Stimulated activated CD4-positive, alpha-beta T cell treated with anti-CD3 and anti-CD28 coated beads, Interleukin-4, amount 100 ng/mL, for 48 hours (primary cell): Measurements from ENCODE around the gene SLC37A1.

Source experiments
- DNase-seq, 2 donors: peaks; one replicate each; pipeline ENCODE4 v3.0.0-alpha.2; 2020; ENCODE audit warnings: low read depth in 2 of 2

The SLC37A1 gene

DNA sequence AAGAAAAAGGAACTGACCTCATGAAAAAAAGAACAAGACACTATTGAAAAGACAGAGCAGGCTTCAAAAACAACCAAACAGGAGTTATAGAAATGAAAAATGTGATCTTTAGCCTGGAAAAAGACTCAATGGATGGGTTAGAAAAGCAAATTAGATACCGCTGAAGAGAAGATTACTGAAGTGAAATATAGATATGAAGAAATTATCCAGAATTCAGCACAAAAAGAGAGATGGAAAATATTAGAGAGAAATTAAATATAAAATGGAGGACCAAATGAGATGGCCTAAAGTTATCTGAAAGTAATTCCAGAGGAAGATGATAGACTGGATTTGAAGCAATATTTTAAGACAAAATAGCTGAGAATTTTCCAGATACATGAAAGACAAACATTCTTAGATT is 63.0 kb downstream of the SLC37A1 start:
- no peak for DNase-seq

DNA sequence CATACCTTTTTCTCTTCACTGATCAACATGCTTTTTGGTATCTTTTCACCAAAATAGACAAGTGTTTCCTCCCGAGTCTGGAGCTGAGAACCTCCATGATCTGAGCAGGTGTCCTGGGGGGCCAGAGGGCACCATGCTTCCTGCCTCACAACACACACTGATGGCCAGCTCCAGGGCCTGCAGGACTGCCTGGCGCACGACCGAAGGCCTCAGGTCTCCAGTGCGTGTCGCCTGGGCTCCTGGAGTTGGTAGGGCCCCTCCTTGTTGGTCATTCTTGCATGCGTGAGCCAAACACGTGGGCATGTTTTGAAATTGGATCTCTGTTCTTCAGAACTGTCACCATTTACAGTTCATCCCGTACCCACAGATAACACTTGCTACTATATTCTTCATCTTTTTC is 64.4 kb downstream of the SLC37A1 start:
- no peak for DNase-seq

DNA sequence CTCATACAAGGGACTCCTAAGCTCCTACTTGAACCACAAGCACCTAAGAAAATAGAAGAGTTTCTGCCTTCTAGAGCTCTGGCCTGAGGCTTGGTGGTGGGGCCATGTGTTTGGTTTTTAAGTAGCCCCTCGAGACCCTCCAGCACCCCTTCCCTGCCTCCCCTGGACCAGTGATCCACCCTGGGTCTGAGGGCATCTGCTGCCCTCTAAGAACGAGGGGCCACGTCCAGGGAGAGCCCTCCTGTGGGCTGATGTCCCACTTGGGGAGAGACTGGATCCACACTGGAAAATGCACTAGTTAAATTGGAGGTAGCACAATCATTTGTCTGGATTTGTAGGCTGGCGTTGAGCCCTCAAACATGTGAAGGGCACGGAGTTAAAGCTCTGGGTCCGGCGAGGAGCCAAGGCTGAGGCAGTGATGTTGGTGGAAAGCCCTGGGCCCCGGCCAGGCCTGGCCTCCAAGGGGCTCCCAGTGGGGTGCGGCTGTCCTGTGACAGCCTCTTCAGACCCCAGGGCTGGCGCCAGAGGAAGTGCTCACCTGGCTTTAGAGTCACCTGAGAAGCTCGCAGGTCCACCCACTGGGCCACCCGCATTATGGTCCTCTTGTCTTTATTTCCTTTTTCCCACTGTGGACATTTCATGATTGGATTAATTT is 65.2 kb downstream of the SLC37A1 start:
- DNase-seq: no peak

DNA sequence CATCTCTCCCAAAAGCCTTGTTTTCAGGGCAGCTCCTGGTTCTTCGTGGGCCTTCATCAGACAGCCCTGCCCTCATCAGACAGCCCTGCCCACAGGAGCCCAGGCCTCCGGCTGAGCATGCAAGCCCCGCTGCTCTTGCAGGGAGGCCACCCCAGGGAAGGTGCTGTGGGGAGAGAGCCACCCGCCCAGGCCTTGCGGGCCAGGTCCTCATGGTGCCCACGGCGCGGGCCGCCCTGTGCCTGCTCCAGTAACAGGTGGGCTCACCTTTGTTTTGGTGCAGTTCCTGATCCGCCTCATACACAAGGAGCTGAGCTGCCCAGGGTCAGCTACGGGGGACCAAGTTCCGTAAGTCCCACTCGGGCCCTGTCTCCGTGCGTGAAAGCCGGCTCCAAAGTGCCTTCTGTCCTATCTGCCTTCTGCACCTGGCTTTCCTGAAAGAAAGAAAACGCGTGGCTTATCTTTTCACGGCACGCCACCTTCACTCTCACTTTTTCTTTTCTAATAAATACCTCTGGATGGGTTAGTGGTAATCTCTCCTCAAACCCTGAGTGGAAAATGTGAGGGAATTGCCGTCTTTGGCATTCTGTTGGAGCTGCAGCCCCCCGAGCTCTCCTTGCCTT is 65.9 kb downstream of the SLC37A1 start:
- DNase-seq: no peak

DNA sequence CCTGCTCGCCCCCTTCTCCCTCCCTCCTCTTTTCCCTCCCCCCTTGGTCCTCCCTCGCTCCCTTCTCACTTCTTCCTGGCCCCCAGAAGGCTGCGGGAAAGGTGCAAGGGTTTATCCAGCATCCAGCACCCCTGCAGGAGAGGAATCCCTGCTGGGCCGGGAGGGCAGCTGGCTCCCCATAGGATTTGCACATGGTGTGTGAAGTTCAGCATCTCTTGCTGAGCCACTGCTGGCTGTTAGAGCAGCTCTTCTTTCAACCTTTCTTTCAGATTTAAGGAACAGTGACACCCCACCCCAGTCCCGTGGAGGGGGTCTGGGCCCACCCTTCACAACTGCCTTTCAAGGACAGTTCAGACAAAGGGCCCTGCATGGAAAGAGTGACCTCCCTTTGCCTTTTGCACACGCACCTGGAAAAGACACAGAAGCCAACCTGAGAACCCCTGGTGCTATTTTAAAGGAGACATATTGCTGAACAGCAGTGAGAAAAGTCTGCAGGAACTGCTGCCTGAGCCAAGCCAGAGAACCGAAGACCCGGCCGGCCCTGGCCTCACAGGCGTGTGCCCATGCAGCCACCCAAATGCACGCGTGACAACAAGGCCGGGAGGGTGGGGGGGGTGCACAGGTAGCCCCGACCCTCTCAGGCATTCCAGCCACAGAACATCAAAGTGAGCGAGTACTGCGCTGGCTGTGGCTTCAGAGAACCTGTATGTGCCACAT is 66.6 kb downstream of the SLC37A1 start:
- DNase-seq: no peak

DNA sequence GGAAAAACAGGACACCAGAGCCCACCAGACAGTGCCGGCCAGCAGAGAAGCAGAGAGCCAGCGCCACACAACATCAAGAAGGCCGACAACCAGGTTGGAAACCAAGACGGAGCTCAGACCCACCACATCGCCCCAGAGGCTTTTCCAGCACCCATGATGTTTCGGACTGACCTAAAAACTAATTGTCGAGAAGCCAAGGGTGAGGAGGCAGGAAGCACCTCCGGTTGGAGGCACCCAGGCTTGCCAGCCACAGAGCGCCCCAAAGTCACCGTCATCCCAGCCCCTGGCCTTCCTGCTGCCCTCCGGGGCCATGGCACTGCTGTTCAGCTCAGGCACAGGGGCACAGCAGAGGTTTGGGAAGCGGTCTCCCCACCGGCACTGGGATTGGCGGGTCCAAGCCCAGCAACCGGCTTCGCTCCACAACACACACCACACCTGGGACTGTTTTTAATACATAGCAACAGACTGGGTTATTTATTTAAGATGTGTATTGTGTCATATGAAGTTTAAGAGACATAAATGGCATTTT is 67.2 kb downstream of the SLC37A1 start:
- DNase-seq: no peak

DNA sequence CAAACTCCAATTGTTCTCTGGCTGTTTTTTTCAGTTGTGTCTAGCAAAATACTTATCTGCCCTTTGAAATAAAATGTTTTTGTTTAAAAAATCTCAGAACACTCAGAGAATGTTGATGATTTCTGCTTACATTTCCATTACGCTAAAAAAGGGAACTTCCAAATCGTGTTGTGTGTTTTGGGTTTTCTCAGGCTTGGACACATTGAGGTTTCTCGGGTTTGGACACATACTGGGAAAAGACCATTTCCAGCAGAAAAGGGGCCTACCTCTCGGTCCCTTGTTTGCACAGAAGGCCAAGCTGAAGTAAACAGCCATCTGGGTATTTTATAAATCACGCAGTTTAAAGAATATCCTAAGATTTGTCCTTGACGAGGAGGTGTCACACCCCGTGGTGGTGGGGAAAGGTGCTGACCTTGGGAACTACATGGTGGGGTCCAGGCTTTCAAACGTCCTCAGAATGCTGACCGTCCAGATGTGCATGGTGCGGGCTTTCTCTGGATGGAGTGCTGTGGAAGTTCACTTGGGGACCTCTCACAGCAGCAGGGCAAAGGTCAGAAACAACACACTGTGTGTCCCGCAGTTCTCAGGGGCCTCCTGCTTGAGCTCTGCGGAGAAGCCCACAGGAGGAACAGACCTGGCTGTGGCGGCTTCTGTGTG is 67.8 kb downstream of the SLC37A1 start:
- DNase-seq: no peak

DNA sequence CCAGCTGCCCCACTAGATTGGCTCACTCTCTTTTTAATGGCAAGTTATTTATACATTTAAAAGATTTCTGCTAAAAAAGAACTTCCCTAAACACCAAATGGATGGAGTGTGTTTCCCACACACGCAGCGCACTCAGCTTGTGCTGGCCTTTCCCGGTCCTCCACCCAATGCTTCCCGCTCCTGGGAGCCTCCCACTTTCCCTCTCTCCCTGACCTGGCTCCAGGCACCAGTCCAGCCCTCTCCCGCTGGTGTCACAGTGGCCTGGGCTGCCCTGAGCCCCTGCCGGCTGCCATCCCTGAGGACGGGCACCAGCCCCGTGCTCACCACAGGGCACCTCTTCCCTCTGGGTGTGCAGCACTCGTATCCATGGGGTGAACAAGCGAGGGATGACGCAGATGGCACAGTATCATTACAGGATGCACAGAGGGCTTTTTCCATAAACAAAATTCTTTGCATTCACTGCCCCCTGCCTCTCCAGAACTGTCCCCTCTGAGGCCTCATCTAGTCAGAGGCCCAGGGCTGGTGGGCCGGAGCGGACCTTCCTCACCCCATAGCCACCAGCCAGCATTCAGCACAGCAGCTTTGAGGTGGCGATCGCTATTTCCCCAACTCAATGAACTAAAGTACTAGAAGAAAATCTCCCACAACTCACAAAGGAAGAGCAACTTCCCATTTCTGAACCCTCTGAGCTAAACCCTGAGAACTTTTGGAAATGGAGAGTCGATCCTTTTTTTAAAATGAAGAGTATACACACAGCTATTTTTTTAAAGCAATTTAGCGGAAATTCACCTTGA is 68.5 kb downstream of the SLC37A1 start:
- DNase-seq: no peak

DNA sequence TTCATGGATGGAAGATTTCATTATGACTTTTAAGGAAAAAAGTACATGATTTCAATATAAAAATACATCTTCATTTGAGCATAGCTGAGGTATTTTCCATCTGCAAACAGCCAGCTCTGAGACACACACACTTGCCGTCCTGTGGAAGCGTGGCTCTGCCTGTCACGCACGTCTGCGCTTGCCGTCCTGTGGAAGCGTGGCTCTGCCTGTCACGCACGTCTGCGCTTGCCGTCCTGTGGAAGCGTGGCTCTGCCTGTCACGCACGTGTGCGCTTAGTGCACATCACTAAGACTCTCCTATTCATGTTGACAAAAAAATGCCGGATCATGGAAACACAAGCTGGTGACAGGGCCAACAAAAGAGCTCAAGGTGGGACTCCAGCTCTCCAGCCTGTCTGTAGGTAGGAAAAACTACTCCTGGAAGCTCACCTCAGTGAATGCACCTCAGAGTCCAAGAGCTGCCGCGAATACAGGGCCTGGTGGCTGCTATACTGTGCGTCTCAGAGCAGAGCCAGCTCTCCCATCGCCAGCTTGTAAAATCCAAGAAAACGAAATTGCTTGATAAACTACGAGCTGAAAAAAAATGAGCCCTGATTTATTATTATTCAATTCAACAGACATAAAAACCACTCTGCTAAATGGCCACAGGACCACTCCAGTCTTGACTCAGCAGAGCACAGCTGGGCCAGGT is 69.3 kb downstream of the SLC37A1 start:
- no peak for DNase-seq

DNA sequence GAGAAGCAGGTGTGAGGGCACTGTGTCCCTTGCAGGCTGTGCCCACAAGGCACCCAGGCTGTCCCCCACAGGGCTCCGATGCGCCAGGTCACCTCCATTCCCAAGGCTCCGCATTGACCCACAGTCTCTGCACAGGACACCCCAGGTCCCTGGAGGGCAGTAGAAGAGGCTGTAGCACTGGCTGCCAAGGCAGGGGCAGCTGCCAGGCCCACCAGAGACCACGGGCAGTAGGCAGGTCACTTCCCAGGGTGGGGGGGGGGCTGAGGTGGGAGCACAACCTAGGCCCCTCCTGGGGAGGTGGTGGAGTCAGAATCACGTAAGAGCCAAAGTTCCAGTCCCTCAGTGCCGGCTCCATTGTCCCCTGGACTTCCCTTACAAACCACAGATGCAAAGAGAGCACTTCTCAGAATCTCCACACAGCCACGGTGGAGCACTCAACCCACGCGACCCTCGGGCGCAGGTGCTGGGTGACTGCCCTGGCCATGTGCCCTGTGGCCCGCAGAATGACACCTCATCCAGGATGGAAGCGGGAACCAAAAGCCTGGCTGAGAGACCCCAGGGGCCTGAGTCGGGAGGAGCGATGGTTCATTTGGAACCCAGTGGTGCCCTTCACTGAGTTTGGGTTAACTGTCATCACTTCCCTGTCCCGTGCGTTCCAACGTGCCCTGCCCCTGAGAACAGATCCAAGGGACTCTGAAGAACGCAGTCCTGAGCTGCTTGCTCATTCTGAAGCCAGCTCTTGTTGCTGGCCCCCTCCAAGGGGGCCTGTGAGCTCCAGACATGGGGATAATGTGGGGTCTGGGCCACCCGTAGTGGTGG is 70.0 kb downstream of the SLC37A1 start:
- no peak for DNase-seq

DNA sequence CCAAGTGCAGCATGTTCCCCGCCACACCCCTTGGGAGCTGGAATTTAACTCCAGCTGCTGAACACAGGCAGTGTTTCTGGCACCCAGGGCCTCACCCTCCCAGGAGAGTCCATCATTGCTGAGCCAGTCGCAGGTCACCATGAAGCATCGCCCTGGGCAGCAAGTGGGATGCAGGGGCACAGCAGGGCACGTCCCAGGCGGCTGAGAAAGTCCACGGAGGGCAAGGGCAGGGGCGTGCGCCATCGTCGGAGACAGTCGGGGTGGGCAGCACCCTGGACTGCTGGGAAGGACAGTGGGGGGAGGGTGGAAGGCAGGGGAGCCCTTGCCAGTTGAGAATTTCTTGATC is 70.6 kb downstream of the SLC37A1 start:
- no peak for DNase-seq

DNA sequence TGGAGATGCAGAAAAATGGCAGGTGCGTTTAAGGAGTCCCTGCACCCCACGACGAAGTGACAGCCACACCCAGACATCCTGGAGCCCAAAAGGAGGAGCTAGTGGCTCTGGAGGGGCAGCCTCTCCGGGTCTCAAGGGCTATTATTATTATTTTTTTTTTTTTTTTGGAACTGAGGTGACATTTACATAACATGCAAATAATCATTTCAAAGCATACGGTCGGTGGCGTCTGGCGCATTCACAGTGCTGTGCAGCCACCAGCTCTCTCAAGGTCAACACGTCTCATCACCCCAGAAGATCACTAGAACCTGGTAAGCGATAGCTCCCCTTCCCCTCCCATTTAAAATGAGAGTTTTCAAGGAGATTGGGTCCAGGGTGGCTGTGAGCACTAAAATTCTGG is 72.2 kb downstream of the SLC37A1 start:
- DNase-seq: no peak

DNA sequence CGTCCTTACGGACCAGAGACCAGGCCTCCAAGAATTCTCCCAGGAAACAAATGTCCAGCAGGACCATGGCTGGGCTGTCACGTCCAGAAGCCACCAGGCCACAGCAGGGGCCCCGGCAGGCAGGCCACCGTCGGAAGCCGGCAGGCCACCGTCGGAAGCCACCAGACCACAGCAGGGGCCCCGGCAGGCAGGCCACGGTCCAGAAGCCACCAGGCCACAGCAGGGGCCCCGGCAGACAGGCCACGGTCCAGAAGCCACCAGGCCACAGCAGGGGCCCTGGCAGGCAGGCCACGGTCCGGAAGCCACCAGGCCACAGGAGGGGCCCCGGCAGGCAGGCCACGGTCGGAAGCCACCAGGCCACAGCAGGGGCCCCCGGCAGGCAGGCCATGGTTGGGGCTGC is 72.8 kb downstream of the SLC37A1 start:
- DNase-seq: no peak

DNA sequence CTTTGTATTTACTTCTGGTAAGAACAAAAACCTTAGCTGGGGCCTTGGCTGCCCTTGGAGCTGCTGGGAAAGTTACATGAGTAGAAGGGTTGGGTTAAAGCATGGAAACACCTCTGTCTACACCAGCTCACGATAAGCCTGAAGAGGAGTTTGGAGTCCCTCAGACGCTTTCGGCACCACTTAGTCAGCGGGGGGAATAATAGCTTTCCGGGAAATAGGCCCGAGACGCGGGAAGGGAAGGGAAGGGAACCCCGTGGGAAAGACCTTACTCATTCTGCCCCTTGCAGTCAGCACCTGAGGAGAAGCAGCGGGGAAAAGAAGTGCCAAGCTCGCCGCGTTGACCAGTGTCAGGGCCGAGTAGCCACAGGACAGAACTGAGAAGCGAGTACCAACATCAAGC is 73.4 kb downstream of the SLC37A1 start:
- no peak for DNase-seq

DNA sequence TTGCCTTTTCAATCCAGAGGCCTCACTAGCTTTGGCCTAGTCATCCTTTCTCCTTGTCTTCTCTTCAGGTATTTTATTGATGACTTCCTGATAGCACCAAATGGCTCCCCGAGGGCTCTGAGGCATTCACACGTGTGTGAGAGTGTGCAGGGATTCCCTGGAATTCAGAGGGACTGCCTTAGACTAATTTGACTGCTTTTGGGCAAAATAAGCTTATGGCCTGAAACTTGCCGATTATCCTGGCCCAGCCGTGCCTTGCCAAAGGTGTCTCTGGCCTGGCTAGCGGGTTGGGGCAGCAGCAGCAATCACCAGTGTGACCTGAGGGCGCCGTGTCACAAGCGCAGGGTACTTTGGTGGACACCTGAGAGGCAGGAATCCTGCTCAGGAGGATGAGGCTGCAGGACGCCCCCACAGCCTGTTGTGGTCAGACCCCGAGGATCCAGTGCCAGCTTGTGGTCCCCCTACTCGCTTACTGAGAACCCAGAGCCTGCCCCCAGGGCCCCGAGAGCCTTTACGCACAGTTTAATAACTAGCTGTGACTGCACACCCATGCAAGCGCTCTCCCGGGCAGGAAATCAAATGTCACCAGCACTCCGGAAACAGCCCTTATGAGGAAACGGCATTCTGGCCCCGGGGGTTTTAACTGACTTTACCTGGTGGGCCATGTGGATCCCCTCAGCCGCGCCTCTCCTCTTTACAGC is 76.9 kb downstream of the SLC37A1 start:
- no peak for DNase-seq

DNA sequence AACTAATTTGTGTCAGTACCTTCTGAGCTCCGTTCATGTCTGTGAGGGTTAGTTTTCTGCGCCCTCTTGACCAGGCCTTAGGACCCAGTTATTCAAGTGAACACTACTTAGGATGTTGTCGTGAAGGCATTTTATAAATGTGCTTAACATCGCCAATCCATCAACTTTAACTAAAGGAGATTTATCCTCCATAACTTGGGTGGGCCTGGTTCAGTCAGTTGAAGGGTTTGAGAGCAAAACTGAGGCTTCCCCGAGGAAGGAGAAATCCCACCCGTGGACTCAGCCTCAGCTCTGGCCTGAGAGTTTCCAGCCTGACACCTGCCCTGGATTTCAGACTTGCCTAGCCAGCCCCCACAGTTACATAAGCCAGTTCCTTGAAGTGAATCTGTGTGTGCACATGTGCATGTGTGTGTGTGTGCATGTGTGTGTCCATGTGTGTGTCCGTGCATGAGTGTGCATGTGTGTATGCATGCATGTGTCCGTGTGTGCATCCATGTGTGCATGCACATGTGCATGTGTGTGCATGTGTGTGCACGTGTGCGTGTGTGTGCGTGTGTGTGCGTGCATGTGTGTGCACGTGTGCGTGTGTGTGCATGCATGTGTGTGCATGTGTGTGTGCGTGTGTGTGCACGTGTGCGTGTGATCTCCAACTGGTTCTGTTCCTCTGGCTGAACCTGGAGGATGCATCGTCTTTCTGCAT is 77.7 kb downstream of the SLC37A1 start:
- DNase-seq: no peak

DNA sequence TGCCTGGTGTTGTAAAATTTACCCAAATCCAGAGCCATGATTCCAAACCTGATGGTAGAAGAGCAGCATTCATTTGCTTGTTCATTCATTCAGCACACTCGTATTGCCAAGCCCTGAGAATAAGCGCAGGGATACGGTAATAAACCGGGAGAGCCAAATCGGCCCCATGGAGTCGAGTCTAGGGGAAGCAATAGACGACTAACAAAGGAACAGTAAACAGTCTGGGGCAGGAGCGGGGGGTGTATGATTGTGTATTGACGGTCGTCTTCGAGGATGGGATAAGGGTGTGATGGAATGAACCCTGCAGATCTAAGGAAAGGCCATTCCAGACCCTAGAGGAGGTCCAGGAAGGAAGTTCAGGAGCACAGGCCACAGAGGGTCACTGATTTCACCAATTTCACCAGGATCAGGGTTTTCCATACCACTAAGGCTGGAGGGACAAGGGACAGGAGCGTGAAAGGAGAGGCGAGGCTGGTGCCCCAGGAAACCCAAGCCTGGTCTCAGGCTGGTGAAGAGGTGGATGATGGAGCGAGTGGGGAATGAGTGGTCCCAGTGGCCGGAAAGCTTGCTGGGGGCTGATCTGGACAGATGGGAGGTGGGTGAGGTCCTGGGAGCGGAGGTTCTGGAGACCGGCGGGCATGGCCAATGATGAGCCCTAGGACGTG is 78.6 kb downstream of the SLC37A1 start:
- no peak for DNase-seq

DNA sequence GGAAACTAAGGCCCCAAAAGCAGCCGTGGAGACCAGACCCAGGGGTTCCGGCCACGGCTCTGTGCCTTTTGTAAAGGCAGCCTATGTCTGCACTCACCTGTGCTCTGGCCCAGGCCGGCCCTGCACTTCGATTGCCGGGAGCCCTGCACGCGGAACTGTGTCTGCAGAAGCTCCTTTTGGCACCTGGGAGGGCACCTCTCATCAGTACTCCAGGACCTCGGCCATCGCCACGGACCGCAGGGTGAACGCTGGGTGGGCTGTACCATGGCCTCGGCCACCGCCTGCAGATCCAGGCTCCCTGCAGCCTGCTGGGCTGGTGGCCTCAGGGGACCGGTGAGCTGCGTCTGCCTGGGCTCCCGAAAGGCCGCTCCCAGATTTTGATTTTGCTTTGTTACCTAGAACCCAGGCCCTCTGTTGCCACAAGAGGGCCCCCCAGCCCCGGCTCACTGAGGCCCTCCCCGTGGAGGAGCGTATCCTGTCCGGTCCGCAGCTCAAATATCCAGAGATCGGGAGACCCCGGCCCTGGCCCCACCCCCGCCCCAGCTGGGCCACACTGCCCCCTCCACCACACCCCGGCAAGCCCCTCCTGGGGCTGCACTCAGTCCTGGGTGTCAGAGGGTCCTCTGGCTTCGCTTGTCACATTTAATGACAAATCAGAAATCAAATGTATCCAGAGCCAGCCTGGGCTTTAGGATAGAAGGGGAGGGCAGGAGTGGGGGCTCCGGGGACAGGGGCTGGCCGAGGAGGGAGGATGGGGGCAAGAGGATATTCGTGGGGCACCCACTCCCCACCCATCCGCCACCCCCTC is 79.6 kb downstream of the SLC37A1 start:
- DNase-seq: peak; percentile 59 to 66
